Left lung (tissue), 10 donors: Measurements from ENCODE around the gene CCDC85B. TPM values are rescaled to one million over a fixed set of nuclear protein-coding genes. Genes with fewer than 3 reads are reported as not detected.

Source experiments
- ATAC-seq: fragments of 200-7000 bp; cut with Tn5 transposase; one replicate; pipeline ENCODE4 v1.9.1; 2020; ENCODE audit warnings: moderate library complexity
- DNase-seq, 4 donors: peaks; one replicate each; pipeline ENCODE4 v3.0.0-alpha.2; 2013 to 2020
- H3K27ac ChIP-seq, 2 donors: fragments of 200-600 bp; sonication (generic) in 1 of 2; one replicate each; pipeline versions ENCODE4 v1.5.0 to v1.8.0; 2020 to 2021
- H3K27me3 ChIP-seq, 2 donors: fragments of 200-600 bp; sonication (generic) in 1 of 2; one replicate each; pipeline versions ENCODE4 v1.5.0 to v1.8.0; 2020 to 2021
- H3K36me3 ChIP-seq, 2 donors: fragments of 200-600 bp; sonication (generic) in 1 of 2; one replicate each; pipeline versions ENCODE4 v1.5.0 to v1.8.0; 2020 to 2021
- H3K4me1 ChIP-seq, 2 donors: fragments of 200-600 bp; one replicate each; pipeline ENCODE4 v1.8.0; 2021
- H3K4me3 ChIP-seq, 2 donors: fragments of 200-600 bp; sonication (generic) in 1 of 2; one replicate each; pipeline versions ENCODE4 v1.5.0 to v1.8.0; 2020 to 2021; ENCODE audit warnings: mild to moderate bottlenecking in 1 of 2
- H3K9me3 ChIP-seq, 2 donors: fragments of 200-600 bp; sonication (generic) in 1 of 2; one replicate each; pipeline versions ENCODE4 v1.5.0 to v1.8.0; 2020 to 2021
- intact Hi-C, 2 donors: fragments of 100-400 bp; cut with DNase I; formaldehyde crosslinking; loops; one replicate each; pipeline versions ENCODE4 v1.11.2 to v1.14.2; 2022
- polyA plus RNA-seq, 6 donors: library from polyadenylated mRNA; unstranded; fragments of 120-200 nt; gene quantifications; one replicate each; pipeline ENCODE4 v1.2.1, GENCODE V29; 2013; ENCODE audit not compliant: insufficient read length in 6 of 6
- total RNA-seq, 2 donors: library from RNA; stranded (reverse); fragmentation: NEBNext Ultra II Directional; extraction: Animal tissue kit (Norgen Biotek cat#: 25700); gene quantifications; one replicate each; pipeline ENCODE4 v1.2.1, GENCODE V29; 2021
- TF ChIP-seq, protein P1 (sequence below), 2 donors: fragments of 200-600 bp; sonication (generic) in 1 of 2; IDR thresholded peaks; one replicate each; pipeline versions ENCODE4 v1.5.0 to v1.8.0; 2021; ENCODE audit warnings: antibody characterized with exemption in 2 of 2
- donor health status: DM: no; HTN: yes; CAD: no.
- donor health status: DM: no; HTN: no; CAD: no.

Gene CCDC85B
- total and polyA plus RNA-seq, 8 donors = 10.0 to 32.0 (median 19.0) TPM

DNA sequence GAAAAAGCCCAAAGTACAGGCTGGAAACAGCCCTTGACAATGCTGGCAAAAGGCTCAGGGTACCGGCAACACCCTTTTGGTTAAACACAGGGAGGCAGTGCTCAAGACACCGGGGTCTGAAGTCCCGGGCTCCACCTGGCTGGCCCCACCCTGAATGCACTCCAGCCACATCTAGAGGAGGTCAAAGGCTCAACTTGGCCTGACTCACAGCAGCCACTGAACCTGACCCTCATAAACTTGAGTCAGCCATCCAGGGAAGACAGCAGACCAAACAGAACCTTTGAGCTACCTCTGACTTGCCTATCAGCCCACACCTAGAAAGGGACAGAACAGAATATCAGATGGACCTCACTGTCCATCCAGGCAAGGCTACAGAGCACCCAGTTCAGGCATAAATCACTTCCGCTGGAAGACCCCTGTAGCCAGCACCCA, 36.3 kb upstream of the CCDC85B start:
- TF ChIP-seq, protein P1, sequence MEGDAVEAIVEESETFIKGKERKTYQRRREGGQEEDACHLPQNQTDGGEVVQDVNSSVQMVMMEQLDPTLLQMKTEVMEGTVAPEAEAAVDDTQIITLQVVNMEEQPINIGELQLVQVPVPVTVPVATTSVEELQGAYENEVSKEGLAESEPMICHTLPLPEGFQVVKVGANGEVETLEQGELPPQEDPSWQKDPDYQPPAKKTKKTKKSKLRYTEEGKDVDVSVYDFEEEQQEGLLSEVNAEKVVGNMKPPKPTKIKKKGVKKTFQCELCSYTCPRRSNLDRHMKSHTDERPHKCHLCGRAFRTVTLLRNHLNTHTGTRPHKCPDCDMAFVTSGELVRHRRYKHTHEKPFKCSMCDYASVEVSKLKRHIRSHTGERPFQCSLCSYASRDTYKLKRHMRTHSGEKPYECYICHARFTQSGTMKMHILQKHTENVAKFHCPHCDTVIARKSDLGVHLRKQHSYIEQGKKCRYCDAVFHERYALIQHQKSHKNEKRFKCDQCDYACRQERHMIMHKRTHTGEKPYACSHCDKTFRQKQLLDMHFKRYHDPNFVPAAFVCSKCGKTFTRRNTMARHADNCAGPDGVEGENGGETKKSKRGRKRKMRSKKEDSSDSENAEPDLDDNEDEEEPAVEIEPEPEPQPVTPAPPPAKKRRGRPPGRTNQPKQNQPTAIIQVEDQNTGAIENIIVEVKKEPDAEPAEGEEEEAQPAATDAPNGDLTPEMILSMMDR (IDR thresholded peaks at IDR 0.05) = no peak
- Histone ChIP-seq H3K9me3 (no peaks in the 10 kb centered on the region), H3K27me3 (no peaks in the 10 kb centered on the region), H3K27ac (no peak overlapping the region), H3K4me3 (no peak overlapping the region), H3K4me1 (peaks cover 8 to 41% of the 10 kb centered on the region in 2 donors), H3K36me3 (peaks cover 6 to 60% of the 10 kb centered on the region in 2 donors)
- DNase-seq = no peak
- ATAC-seq = no peak
- intact Hi-C loops = no loop called here

DNA sequence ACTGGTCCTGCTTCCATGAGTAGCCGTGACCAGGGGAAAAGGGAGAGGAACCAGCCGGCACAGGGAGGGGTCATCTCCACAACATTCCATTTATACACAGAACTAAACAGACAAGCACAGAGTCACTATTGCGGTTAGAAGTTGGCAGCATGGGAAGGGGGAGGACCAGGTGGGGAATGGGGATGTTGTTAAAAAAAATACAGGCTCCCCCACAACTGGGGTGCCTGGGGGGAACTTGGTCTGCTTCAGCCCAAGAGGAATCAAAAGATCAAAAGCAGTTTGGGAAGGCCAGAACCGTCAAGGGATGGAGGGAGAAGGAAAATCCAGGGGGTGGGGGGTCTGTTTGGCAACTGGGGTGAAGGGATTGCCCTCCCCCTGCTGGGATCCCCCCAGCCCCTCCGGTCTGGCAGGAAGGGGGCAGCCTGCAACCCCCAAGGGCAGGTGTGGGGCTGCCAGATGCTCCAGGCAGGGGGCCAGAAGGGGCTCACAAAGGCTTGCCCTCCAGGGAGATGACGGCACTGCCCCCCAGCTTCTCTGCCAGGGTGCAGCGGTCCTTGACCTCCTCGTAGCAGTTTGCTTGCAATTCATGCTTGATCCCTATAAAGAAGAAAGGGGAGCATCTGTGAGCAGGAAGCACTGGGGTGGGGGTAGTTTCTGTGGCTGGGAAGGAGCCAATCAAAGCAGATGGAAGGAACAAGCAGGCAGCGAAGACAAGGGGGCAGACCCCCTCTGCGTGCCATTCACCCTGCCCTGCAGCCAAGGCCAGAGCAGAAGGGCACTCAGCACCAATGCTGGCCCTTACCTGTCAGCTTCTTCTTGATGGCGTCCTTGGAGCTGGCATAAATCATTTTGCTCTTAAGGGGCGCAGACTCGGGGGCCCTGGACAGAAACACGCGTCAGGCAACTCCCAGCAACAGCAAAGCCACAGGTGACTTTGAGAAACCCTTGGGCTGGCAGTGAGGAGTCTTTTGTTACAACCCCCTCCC, 35.3 kb upstream of the CCDC85B start:
- Histone ChIP-seq H3K36me3 (peaks cover 6 to 60% of the 10 kb centered on the region in 2 donors), H3K9me3 (no peaks in the 10 kb centered on the region), H3K4me1 (peaks cover 8 to 49% of the 10 kb centered on the region in 2 donors), H3K27me3 (no peaks in the 10 kb centered on the region), H3K27ac (no peak overlapping the region), H3K4me3 (peak overlapping the region in 1 of 2 donors; percentile 96)
- TF ChIP-seq, protein P1 (IDR thresholded peaks at IDR 0.05) = no peak
- intact Hi-C loops = no loop called here
- ATAC-seq (no peak), DNase-seq (no peak)

DNA sequence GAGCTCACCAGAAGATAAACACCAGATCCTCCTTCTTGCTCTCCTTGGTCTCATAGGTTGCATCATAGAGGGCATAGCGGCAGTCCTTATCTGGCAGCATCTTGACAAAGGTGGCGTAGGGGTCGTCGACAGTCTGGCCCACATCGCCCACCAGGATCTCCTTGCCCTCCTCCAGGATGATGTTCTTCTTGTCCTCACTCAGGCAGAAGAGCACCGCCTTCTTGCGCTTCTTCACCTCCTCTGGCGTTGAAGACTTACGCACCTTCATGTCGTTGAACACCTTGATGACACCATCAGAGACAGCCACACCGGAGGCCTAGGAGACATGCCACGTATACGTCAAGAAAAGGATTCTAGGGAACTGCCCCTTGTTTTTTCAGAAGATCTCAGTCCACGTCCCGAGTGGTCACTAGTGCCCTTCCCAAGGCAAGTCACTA, 34.5 kb upstream of the CCDC85B start:
- peaks cover 6 to 54% of the 10 kb centered on the region in 2 donors for H3K36me3 ChIP-seq
- peak overlapping the region in 1 of 2 donors; percentile 99 for H3K27ac ChIP-seq
- intact Hi-C loops = no loop called here
- H3K9me3 ChIP-seq = no peaks in the 10 kb centered on the region
- H3K27me3 ChIP-seq = no peaks in the 10 kb centered on the region
- DNase-seq = no peak
- no peak for ATAC-seq
- H3K4me1 ChIP-seq = peaks cover 8 to 52% of the 10 kb centered on the region in 2 donors
- peak overlapping the region; percentile 95 to 96 for H3K4me3 ChIP-seq
- TF ChIP-seq, protein P1 (IDR thresholded peaks at IDR 0.05) = no peak

DNA sequence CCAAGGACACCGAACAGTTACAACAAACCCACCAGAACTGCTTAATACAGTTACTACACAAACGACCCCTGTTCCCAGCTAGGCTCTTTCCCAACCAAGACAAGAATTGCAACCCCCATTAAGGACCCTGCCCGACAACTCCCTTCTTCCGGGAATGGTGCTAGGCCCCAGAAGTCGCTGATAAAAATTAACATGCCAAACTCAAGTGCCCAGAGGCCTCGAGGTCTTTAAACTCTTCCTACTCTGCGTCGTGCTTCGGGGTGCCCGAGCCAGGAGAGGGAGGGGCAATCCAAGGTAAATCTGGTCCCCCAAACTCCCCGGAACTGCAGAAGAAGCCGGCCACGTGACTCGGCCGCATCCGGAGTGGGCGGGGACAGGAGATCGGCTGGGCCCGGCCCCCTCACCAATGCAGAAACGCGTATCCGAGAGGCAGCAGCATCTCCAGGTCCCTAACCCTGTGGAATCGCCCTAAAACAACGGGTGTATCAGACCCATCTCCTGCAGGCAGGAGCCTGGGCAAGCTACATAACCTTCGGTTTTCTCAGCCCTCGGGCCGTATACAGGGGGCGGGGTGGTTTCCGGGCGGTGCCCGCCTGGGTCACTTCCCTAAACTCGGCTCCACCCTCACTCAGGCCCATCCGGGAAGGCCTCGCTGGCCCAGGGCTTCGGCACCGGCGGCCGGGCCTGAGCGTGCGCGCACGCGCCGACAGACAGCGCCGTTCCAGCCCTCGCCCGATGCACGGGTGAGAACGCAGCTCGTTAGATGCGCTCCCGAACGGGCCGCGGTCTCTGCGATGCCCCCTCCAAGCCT, 33.6 kb upstream of the CCDC85B start:
- Histone ChIP-seq H3K9me3 (no peaks in the 10 kb centered on the region), H3K4me3 (peak overlapping the region; percentile 95 to 96), H3K36me3 (peaks cover 6 to 47% of the 10 kb centered on the region in 2 donors), H3K27me3 (no peaks in the 10 kb centered on the region), H3K27ac (peak overlapping the region; percentile 95 to 99), H3K4me1 (peaks cover 15 to 61% of the 10 kb centered on the region in 2 donors)
- peak; percentile 48 for ATAC-seq
- intact Hi-C loops = no loop called here
- DNase-seq = peak; percentile 69 to 96 (median 80)
- TF ChIP-seq, protein P1 (IDR thresholded peaks at IDR 0.05) = peak in 1 of 2 donors; percentile 14
